ENCODE measurements around the gene MMP20.

Gene MMP20

DNA sequence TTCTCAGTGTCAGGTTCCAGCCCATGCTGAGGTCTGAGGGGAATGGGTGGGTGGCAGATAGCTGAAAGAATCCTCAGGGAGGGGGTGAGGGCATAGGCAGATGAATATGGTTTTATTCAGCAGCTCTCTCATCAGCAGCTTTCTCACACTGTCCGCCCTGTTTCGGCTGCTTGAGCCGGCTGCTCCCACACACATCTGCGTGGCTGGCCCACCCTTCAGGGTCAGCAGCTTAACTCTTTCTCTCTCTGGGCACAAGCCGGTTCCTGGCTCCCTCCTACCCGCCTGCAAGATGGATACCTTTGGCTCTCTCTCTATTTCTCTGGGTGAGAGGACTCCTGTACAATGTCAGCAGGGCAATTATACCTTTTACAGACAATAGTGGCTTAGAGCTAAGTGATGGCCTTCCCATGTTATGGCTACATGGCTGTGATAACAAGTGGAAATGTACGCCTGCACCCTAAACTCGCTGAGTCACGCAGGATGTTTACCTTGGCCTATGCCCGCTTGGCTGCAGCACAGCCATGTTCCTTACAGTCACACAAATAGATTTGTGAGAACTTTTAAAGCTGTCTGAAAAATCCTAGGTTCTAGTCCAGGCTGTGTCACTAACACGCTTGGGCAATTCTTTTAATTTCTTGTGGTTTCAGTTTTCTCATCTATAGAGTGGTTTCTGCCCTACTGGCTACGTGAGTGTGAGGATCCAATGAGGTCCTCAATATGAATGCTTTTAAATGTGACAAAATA is 4.1 kb downstream of the MMP20 start:
- no peak for ATAC-seq

DNA sequence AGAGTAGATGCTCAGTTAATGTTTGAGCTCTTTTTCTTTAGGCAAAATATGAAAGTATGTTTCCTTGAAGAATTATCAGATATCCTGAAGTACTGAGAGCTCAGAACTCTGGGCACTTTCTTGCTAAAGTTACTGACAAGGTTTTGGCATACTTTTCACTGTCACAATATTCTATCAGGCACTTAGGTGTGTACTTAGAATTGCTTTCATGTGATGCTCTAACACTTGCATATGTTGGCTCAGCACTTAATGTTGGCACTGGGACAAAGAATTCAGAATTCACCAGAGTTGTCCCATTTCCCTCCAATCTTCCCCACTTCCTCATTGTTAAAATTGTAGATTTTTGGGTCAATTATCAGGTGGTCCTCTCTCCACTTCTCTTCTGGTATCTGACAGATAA is 5.0 kb downstream of the MMP20 start:
- no peak for ATAC-seq

GRCh38 chr11:102617466-102618008 is 7.6 kb downstream of the MMP20 start:
- ATAC-seq, result no peak

- no peak for ATAC-seq
Observed at GRCh38 chr11:102615894-102616432, 9.2 kb downstream of the MMP20 start.

DNA sequence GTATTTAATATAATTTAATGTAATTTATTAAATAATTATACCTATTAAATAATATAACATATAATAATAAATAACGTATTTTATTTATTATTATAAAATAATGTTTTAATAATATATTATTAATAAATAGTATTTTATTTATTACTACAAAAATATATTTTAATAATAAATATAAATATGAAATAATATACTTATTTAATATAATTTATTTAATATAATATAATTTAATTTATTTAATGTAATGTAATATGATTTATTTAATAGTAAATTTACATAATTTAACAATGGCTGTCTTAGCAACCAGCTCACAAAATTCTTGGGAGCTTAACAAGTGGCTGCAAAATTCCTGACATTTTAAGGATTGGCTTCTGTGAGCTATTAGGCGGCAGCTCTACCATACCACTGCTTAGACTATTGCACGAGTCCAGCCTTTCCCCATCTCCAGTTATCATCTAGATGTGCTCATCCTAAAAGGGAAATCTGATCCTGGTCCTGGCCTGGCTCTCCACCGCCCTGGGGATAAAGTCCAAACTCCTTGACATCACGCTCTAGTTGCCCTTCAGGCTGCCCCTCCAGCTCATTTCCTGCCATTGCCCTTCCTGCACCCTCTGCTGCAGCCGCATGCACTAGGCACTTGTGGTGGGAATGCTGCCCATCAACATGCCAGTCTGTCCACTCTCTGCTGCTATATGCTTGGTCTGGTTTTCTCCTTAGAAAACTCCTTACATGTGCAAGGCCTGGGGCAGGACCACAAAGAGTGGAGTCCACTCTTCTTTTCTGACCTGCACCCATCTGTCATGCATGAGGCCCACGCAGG is 9.8 kb downstream of the MMP20 start:
- ATAC-seq, result no peak

GRCh38 chr11:102614485-102614884 is 10.6 kb downstream of the MMP20 start:
- ATAC-seq, result no peak

GRCh38 chr11:102614031-102614430 is 11.1 kb downstream of the MMP20 start:
- ATAC-seq, result no peak

DNA sequence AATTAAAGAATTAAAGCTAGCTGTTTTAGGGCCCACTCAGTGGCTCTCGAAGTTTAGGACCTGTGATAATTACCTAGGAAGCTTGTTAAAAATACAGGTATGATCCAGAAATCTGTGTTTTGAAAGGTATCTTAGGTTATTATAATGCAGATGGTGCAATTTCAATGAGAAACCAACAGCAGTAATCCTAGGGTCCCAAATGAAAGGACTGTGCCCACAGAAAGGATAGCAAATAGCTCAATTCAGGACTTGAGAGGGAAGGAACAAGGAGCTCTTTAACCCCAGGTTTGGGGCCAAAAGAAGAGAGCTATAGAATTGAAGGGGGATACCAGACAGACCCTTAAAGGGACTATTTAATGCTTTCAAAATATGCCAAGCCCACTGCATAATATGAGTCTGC is 11.7 kb downstream of the MMP20 start:
- no peak for ATAC-seq

- peak in 1 of 2 donors; percentile 36 for ATAC-seq
Observed at GRCh38 chr11:102611291-102611690, 13.8 kb downstream of the MMP20 start.

GRCh38 chr11:102610200-102610599 is 14.9 kb downstream of the MMP20 start:
- no peak for ATAC-seq

- ATAC-seq, result no peak
Observed at GRCh38 chr11:102608699-102609098, 16.4 kb downstream of the MMP20 start.

DNA sequence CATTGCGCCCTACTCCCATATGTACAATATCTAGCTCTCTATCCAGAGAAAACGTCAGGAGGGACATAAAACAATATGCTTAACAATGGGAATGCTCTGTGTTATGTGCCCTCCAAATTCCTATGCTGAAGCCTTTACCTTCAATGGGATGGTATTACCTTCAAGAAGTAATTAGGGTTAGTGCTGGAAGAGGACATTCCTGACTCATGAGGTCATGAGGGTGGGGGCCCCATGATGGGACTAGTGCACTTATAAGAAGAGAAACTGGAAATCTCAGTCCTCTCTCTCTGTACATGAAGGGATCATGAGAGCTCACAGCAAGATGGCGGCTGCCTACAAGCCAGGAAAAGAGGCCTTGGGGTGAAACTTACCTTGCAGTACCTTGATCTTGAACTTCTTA is 20.3 kb downstream of the MMP20 start:
- ATAC-seq, result no peak

- no peak for ATAC-seq
Observed at GRCh38 chr11:102604011-102604410, 21.1 kb downstream of the MMP20 start.

DNA sequence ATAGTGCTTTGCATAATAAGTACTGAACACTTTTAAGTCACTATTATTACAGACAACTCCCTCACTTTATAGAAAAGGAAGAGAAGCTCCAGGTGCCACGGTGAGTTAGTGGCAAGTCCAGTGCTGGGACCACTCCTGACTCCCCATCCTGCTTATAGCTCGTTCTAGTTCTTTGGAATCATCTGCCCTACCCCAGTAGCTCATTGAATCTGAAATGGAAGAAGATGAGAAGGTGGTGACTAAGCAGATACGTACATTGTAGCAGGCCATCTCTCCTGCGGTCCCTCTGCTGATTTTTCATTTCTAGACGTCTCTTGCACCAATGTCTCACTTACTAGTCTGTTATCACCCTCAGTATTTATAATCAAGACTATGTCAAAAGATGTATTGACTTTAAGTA is 21.6 kb downstream of the MMP20 start:
- ATAC-seq, result no peak

DNA sequence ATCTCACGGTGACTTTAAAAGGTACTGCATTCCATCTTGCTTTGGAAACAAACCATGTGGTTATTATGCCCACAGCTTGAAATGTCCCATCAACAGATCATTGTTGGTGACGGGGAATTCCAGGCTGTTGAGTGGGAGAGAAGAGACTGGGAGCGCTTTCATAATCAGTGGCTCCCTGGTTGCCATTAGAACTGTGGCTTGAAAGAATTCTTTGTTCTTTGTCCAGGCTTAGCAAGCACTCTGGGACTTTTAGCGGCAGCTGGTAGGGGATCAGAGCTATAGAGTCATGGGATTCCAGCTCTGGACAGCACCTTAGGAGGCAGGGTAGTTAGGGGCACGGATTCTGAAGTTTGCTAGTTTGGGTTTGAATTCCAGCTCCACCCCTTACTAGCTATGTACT is 22.0 kb downstream of the MMP20 start:
- ATAC-seq, result no peak

- no peak for ATAC-seq
Observed at GRCh38 chr11:102600666-102601065, 24.5 kb downstream of the MMP20 start.

DNA sequence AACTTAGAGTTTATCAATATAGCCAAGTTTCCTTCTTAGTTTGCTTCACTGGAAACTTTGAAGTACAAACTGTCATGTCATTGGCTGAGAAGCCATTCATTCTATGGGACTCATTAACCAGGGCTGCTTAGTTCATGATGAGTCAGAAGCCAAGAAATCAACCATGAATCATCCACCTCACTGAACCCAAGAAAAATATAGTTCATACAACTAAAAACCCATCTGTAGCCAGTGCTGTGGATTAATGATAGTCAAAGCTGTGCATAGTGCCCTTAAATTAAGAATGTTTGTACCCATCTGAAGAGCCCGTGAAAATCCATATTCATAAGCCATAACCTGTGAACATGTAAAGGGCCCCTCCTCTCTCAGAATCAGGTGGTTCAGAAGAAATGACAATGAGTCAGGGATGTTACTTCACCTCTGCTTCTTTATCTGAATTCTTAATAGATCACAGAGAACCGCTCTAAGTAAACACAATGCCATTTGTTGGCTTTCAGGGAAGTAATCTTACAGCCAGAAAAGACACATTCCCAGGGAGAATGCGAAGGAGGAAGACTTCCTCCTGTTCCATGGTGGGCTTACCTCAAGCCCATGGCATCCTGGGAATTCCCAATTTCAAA is 25.4 kb downstream of the MMP20 start:
- ATAC-seq, result peak; percentile 92 to 95

- ATAC-seq, result no peak
Observed at GRCh38 chr11:102598272-102598671, 26.9 kb downstream of the MMP20 start.

DNA sequence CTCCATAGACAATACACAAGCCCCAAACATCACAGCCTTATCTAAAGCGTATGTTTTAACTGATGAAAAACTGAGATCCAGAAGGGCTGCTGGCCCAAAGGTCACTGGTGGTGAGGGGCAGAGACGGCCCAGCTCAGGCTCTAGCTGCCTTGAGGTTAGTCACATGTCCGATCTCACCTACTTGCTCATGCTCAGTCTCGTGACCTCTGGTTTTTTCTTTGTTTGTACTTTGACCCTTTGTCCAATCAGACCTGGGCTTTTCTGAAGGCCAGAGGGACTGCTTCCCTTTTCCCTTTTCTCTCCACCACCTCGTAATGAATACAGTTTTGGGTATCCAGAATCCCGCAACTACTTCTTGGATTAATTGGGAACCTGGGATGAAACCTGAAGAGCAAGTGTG is 28.6 kb downstream of the MMP20 start:
- ATAC-seq, result no peak

DNA sequence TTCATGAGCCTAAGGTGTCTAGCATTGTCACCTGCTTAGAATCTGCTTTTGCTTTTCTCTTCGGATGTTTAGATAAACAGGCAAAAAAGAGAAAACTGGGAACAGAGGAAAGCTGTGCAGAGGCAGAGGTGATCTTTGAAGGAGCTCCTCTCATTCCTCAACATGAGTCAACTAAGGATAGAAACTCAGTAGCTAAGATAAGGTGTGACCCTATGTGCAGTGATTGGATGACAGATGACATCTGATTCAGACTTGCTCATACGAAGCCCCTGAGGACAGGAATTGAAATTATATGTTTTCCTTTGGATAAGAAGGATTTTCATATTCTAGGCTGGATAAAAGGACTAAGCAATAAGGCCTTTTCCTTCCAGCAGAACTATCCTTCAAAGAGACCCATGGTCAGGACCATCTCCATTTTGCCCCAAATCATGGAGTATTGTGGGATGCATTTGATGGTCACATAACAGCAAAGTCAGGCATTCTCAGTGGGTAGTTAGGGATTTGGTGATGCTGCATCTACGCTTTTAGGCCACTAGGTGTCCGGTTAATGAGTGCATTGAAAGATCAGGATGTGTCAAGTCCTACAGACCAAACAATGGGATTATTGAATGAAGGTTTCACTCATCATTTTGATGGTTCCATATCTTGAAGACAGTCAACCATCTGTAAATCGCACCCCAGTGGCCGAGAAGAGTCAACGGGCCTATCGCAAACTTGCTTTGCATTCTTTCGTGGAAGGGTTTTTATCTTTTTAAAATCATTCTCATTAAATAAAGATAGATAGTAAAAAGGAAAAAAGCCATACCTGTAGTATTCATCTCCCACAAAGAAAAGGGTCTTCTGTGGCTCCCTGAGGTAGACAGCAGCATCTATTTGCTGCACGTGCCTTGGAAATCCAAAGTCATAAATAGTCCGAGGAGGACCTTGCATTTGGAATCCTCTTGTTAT is 32.2 kb downstream of the MMP20 start:
- ATAC-seq, result no peak

GRCh38 chr11:102592131-102592530 is 33.0 kb downstream of the MMP20 start:
- no peak for ATAC-seq

- ATAC-seq, result no peak
Observed at GRCh38 chr11:102591160-102591718, 33.9 kb downstream of the MMP20 start.
